ENCODE data around the gene DDHD1. TPM values are rescaled to one million over a fixed set of nuclear protein-coding genes. Genes with fewer than 3 reads are reported as not detected.

DDHD1 gene
- total RNA-seq, 1 experiment from 2014 or later = 10.6 TPM

DNA sequence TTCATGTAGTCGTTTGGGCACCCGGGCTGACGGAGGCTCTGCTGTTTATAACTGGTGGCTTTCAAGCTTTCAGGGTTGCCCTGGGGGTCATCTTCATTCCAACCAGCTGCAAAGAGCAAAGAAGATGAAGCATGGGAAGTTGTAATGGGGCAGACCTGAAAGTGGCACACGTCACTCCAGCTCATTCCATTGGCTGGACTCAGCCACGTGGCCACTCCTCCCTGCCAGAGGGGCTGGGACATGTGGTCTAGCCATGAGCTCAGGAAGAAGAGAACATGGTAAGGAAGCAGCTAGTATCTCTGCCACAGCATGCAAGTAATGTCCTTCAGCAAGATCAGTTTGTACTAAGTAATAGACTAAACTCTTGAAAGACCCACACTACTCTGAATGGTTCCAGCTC is 150.5 kb downstream of the DDHD1 start:
- DNase-seq (ENCODE audit: low read depth, low spot score) (no peak), ATAC-seq (no peak)
- Histone ChIP-seq H3K9me3 (ENCODE audit: control insufficient read depth, insufficient read depth, low read depth, low read length) (no peaks in the 10 kb centered on the region), H3K4me1 (ENCODE audit: control insufficient read depth, insufficient read depth, low read length) (no peaks in the 10 kb centered on the region), H3K4me3 (ENCODE audit: low read depth in 2 of 2, low read length in 2 of 2) (no peak overlapping the region), H3K36me3 (ENCODE audit: control insufficient read depth, insufficient read depth, low read length) (no peaks in the 10 kb centered on the region), H3K27ac (ENCODE audit: low read length) (no peak overlapping the region), H3K27me3 (ENCODE audit: control insufficient read depth, insufficient read depth, low read length) (no peaks in the 10 kb centered on the region)
- CTCF ChIA-PET = no interaction called here
- POLR2A ChIA-PET = interaction anchor here (0.6 kb wide), 1 partner anchor 24 kb away, joined by 3 read pairs; no protein-coding TSS in a partner anchor
- TF ChIP-seq TCF7L2 (IDR thresholded peaks at IDR 0.05; ENCODE audit: low read depth, low read length) (no peak), SIN3A (IDR thresholded peaks at IDR 0.05; ENCODE audit: borderline replicate concordance, insufficient read depth, low read depth, low read length) (no peak), POLR2AphosphoS5 (IDR thresholded peaks at IDR 0.05; ENCODE audit: low read depth, low read length) (no peak)
- TF ChIP-seq, protein P1, sequence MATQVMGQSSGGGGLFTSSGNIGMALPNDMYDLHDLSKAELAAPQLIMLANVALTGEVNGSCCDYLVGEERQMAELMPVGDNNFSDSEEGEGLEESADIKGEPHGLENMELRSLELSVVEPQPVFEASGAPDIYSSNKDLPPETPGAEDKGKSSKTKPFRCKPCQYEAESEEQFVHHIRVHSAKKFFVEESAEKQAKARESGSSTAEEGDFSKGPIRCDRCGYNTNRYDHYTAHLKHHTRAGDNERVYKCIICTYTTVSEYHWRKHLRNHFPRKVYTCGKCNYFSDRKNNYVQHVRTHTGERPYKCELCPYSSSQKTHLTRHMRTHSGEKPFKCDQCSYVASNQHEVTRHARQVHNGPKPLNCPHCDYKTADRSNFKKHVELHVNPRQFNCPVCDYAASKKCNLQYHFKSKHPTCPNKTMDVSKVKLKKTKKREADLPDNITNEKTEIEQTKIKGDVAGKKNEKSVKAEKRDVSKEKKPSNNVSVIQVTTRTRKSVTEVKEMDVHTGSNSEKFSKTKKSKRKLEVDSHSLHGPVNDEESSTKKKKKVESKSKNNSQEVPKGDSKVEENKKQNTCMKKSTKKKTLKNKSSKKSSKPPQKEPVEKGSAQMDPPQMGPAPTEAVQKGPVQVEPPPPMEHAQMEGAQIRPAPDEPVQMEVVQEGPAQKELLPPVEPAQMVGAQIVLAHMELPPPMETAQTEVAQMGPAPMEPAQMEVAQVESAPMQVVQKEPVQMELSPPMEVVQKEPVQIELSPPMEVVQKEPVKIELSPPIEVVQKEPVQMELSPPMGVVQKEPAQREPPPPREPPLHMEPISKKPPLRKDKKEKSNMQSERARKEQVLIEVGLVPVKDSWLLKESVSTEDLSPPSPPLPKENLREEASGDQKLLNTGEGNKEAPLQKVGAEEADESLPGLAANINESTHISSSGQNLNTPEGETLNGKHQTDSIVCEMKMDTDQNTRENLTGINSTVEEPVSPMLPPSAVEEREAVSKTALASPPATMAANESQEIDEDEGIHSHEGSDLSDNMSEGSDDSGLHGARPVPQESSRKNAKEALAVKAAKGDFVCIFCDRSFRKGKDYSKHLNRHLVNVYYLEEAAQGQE (IDR thresholded peaks at IDR 0.05; ENCODE audit: insufficient read depth in 1 of 2, low read depth in 2 of 2, low read length in 1 of 2) = no peak
- TF ChIP-seq, protein P2, sequence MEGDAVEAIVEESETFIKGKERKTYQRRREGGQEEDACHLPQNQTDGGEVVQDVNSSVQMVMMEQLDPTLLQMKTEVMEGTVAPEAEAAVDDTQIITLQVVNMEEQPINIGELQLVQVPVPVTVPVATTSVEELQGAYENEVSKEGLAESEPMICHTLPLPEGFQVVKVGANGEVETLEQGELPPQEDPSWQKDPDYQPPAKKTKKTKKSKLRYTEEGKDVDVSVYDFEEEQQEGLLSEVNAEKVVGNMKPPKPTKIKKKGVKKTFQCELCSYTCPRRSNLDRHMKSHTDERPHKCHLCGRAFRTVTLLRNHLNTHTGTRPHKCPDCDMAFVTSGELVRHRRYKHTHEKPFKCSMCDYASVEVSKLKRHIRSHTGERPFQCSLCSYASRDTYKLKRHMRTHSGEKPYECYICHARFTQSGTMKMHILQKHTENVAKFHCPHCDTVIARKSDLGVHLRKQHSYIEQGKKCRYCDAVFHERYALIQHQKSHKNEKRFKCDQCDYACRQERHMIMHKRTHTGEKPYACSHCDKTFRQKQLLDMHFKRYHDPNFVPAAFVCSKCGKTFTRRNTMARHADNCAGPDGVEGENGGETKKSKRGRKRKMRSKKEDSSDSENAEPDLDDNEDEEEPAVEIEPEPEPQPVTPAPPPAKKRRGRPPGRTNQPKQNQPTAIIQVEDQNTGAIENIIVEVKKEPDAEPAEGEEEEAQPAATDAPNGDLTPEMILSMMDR (IDR thresholded peaks at IDR 0.05) = no peak
- in situ Hi-C loops (cut with HindIII; ENCODE audit: low pct_unique_long_range_greater_than_20kb, low sequenced_read_pairs) = no loop called here
- intact Hi-C loops (cut with micrococcal nuclease; ENCODE audit: unreplicated experiment) = no loop called here
- BruUV-seq (replicated peaks) = no TSS peak

DNA sequence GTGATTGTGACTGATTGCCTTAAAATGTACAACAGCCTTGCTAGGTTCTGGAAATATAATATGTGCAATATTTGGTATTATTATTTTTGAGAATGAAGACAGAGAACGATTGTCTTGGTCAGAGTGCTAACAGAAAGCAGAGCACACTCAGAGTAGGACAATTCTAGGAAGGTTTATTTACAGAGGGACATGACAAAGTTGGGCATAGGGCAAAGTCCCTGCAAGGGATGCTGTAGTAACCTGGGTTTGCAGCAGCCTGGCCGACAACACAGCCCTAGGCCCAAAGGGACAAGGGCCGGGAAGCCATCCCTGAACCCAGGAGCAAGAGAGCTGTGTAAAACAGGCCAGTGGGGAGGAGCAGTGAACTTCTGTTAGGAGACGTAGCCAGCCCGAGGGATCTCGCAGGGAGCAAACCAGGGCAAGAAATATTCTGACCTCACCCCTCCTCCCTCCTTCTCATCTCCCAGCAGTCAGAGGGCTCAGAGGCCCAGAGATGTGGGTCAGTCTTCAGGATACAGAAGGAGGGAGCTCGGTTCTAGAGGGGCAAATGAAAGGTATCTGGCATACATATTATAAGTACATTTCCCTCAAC is 151.2 kb downstream of the DDHD1 start:
- Histone ChIP-seq H3K27ac (ENCODE audit: low read length) (no peak overlapping the region), H3K27me3 (ENCODE audit: control insufficient read depth, insufficient read depth, low read length) (no peaks in the 10 kb centered on the region), H3K9me3 (ENCODE audit: control insufficient read depth, insufficient read depth, low read depth, low read length) (no peaks in the 10 kb centered on the region), H3K4me3 (ENCODE audit: low read depth in 2 of 2, low read length in 2 of 2) (no peak overlapping the region), H3K36me3 (ENCODE audit: control insufficient read depth, insufficient read depth, low read length) (no peaks in the 10 kb centered on the region), H3K4me1 (ENCODE audit: control insufficient read depth, insufficient read depth, low read length) (no peaks in the 10 kb centered on the region)
- DNase-seq (ENCODE audit: low read depth, low spot score) = no peak
- TF ChIP-seq TCF7L2 (IDR thresholded peaks at IDR 0.05; ENCODE audit: low read depth, low read length) = no peak
- TF ChIP-seq, protein P2 (IDR thresholded peaks at IDR 0.05) = no peak
- TF ChIP-seq SIN3A (IDR thresholded peaks at IDR 0.05; ENCODE audit: borderline replicate concordance, insufficient read depth, low read depth, low read length) = no peak
- TF ChIP-seq, protein P1 (IDR thresholded peaks at IDR 0.05; ENCODE audit: insufficient read depth in 1 of 2, low read depth in 2 of 2, low read length in 1 of 2) = no peak
- TF ChIP-seq POLR2AphosphoS5 (IDR thresholded peaks at IDR 0.05; ENCODE audit: low read depth, low read length) = no peak
- ChIA-PET CTCF (no interaction called here), POLR2A (interaction anchor here (0.6 kb wide), 1 partner anchor 25 kb away, joined by 3 read pairs; no protein-coding TSS in a partner anchor)
- intact Hi-C loops (cut with micrococcal nuclease; ENCODE audit: unreplicated experiment) = no loop called here
- in situ Hi-C loops (cut with HindIII; ENCODE audit: low pct_unique_long_range_greater_than_20kb, low sequenced_read_pairs) = no loop called here
- no TSS peak for BruUV-seq (replicated peaks)
- ATAC-seq = no peak
